ENCODE data around the gene COG6. TPM values are rescaled to one million over a fixed set of nuclear protein-coding genes. Genes with fewer than 3 reads are reported as not detected.

Gene COG6
- total RNA-seq (2022) (23.7 and 26.6 TPM in 2 replicates), Bru-seq, nascent RNA (percentile 57 among the genes with signal in this experiment), BruChase-seq, experiment 1, labeled RNA remaining after a 6-hour chase (percentile 50 among the genes with signal in this experiment), BruChase-seq, experiment 2, labeled RNA remaining after a 2-hour chase (percentile 54 among the genes with signal in this experiment)
- long read RNA-seq, transcript COG6-204 (19 exons, 3,563 nt) = major isoform, 20 of 26 reads
- long read RNA-seq, partial matches to known transcripts = 2 of 26 reads
- long read RNA-seq, other reads (novel, unspliced or antisense) = 3 of 26 reads

- DNase-seq = peak; percentile 90
- CTCF ChIA-PET = no interaction called here
- H3K9me3 Mint-ChIP-seq (ENCODE audit: low read depth, unreplicated experiment) = no peaks in the 10 kb centered on the region
- BruUV-seq (replicated peaks) = no TSS peak
- H3K4me3 Mint-ChIP-seq (ENCODE audit: low read depth, unreplicated experiment) = peak within 1 kb of the TSS; percentile 98
- peaks cover 6% of the 10 kb centered on the region for H3K4me1 Mint-ChIP-seq (ENCODE audit: low read depth, unreplicated experiment)
- H3K27ac Mint-ChIP-seq (ENCODE audit: unreplicated experiment) = peak within 1 kb of the TSS; percentile 64
- peaks cover 16% of the 10 kb centered on the region for H3K36me3 Mint-ChIP-seq (ENCODE audit: insufficient read depth, unreplicated experiment)
- intact Hi-C loops (cut with micrococcal nuclease; ENCODE audit: unreplicated experiment) = no loop called here
- no peak for TF ChIP-seq CTCF (IDR thresholded peaks at IDR 0.05; ENCODE audit: unreplicated experiment)
- no peaks in the 10 kb centered on the region for H3K27me3 Mint-ChIP-seq (ENCODE audit: unreplicated experiment)
These were observed at the start of gene COG6 for GRCh38 chr13:39655569-39656324. Gene COG6, plus strand, starts transcription at chr13:39655662. Its CDS starts 65 bp downstream, at chr13:39655727.

GRCh38 chr13:39605677-39606320, 49.7 kb upstream of the COG6 start:
- BruUV-seq (replicated peaks) = no TSS peak
- H3K4me3 Mint-ChIP-seq (ENCODE audit: low read depth, unreplicated experiment) = no peak overlapping the region
- peaks cover 39% of the 10 kb centered on the region for H3K27me3 Mint-ChIP-seq (ENCODE audit: unreplicated experiment)
- DNase-seq = no peak
- H3K36me3 Mint-ChIP-seq (ENCODE audit: insufficient read depth, unreplicated experiment) = peaks cover 14% of the 10 kb centered on the region
- CTCF ChIA-PET = interaction anchor here (1.7 kb wide), 1 partner anchor 10 kb away, joined by 3 read pairs; no protein-coding TSS in a partner anchor
- no peaks in the 10 kb centered on the region for H3K9me3 Mint-ChIP-seq (ENCODE audit: low read depth, unreplicated experiment)
- intact Hi-C loops (cut with micrococcal nuclease; ENCODE audit: unreplicated experiment) = no loop called here
- TF ChIP-seq CTCF (IDR thresholded peaks at IDR 0.05; ENCODE audit: unreplicated experiment) = no peak
- H3K27ac Mint-ChIP-seq (ENCODE audit: unreplicated experiment) = no peak overlapping the region
- H3K4me1 Mint-ChIP-seq (ENCODE audit: low read depth, unreplicated experiment) = no peaks in the 10 kb centered on the region

GRCh38 chr13:39607876-39608275, 47.6 kb upstream of the COG6 start:
- H3K27me3 Mint-ChIP-seq (ENCODE audit: unreplicated experiment) = peaks cover 30% of the 10 kb centered on the region
- no peaks in the 10 kb centered on the region for H3K9me3 Mint-ChIP-seq (ENCODE audit: low read depth, unreplicated experiment)
- H3K36me3 Mint-ChIP-seq (ENCODE audit: insufficient read depth, unreplicated experiment) = peaks cover 6% of the 10 kb centered on the region
- H3K4me3 Mint-ChIP-seq (ENCODE audit: low read depth, unreplicated experiment) = no peak overlapping the region
- no TSS peak for BruUV-seq (replicated peaks)
- intact Hi-C loops (cut with micrococcal nuclease; ENCODE audit: unreplicated experiment) = no loop called here
- no peak for TF ChIP-seq CTCF (IDR thresholded peaks at IDR 0.05; ENCODE audit: unreplicated experiment)
- DNase-seq = no peak
- CTCF ChIA-PET = no interaction called here
- H3K27ac Mint-ChIP-seq (ENCODE audit: unreplicated experiment) = no peak overlapping the region
- no peaks in the 10 kb centered on the region for H3K4me1 Mint-ChIP-seq (ENCODE audit: low read depth, unreplicated experiment)

GRCh38 chr13:39612023-39612637, 43.3 kb upstream of the COG6 start:
- Mint-ChIP-seq H3K4me1 (ENCODE audit: low read depth, unreplicated experiment) (no peaks in the 10 kb centered on the region), H3K4me3 (ENCODE audit: low read depth, unreplicated experiment) (no peak overlapping the region), H3K9me3 (ENCODE audit: low read depth, unreplicated experiment) (no peaks in the 10 kb centered on the region), H3K27ac (ENCODE audit: unreplicated experiment) (no peak overlapping the region), H3K36me3 (ENCODE audit: insufficient read depth, unreplicated experiment) (no peaks in the 10 kb centered on the region), H3K27me3 (ENCODE audit: unreplicated experiment) (peaks cover 30% of the 10 kb centered on the region)
- intact Hi-C loops (cut with micrococcal nuclease; ENCODE audit: unreplicated experiment) = loop anchor here (5.0 kb wide), 4 partner anchors 195 to 560 kb away; no protein-coding TSS in a partner anchor
- peak; percentile 57 for DNase-seq
- TF ChIP-seq CTCF (IDR thresholded peaks at IDR 0.05; ENCODE audit: unreplicated experiment) = peak; percentile 25
- BruUV-seq (replicated peaks) = no TSS peak
- CTCF ChIA-PET = interaction anchor here (1.2 kb wide), 1 partner anchor 479 kb away, joined by 3 read pairs; no protein-coding TSS in a partner anchor

Data from Calu3 (cell line).